Naive thymus-derived CD4-positive, alpha-beta T cell (primary cell): ENCODE data around the gene DIS3L2. TPM values are rescaled to one million over a fixed set of nuclear protein-coding genes. Genes with fewer than 3 reads are reported as not detected.

ENCODE experiments used
- ATAC-seq: fragments of 150-1000 bp; cut with Tn5 transposase; 2 replicates; pipeline ENCODE4 v1.10.0; 2021; ENCODE audit warnings: mild to moderate bottlenecking, moderate library complexity
- CTCF ChIA-PET: fragments of 350-600 bp; sonication (Branson Sonifier 250); formaldehyde crosslinking; loops from one replicate; lab custom pipeline; 2021; ENCODE audit warnings: antibody characterized with exemption; lab: Charles Lee
- POLR2A ChIA-PET: fragments of 350-600 bp; sonication (Branson Sonifier 250); formaldehyde crosslinking; loops from one replicate; lab custom pipeline; 2021; ENCODE audit warnings: antibody characterized with exemption, inconsistent platforms; lab: Charles Lee
- DNase-seq, 9 donors: peaks; one replicate each; pipeline versions ENCODE4 v3.0.0 to v3.0.0-alpha.2; 2020 to 2022; ENCODE audit warnings: mixed read lengths in 1 of 9
- H3K27ac ChIP-seq: one replicate; pipeline ENCODE4 v1.7.0; 2013; ENCODE audit warnings: mild to moderate bottlenecking, low read depth, low read length, moderate library complexity
- H3K27me3 ChIP-seq, 2 donors: one replicate each; pipeline ENCODE4 v1.7.0; 2013; ENCODE audit warnings: low read length in 2 of 2, mild to moderate bottlenecking in 2 of 2, moderate library complexity in 2 of 2; ENCODE audit not compliant: control insufficient read depth in 2 of 2, insufficient read depth in 2 of 2
- H3K36me3 ChIP-seq, 3 experiments: 1 replicate in 2 of 3; 2 replicates in 1 of 3; pipeline ENCODE4 v1.7.0; 2013; ENCODE audit warnings: low read length in 3 of 3, mild to moderate bottlenecking in 3 of 3, moderate library complexity in 1 of 3; ENCODE audit not compliant: insufficient read depth in 3 of 3, control insufficient read depth in 2 of 3
- H3K4me1 ChIP-seq, 2 donors: one replicate each; pipeline ENCODE4 v1.7.0; 2013; ENCODE audit warnings: low read length in 2 of 2, mild to moderate bottlenecking in 2 of 2, moderate library complexity in 1 of 2; ENCODE audit not compliant: control insufficient read depth in 2 of 2, insufficient read depth in 2 of 2
- H3K4me3 ChIP-seq: 2 replicates; pipeline ENCODE4 v1.7.0; 2013; ENCODE audit warnings: mild to moderate bottlenecking, low read length
- H3K9me3 ChIP-seq, 3 experiments: 1 replicate in 2 of 3; 2 replicates in 1 of 3; pipeline ENCODE4 v1.7.0; 2013; ENCODE audit warnings: low read length in 3 of 3; ENCODE audit not compliant: control insufficient read depth in 2 of 3
- H3K27ac Mint-ChIP-seq, 9 donors: one replicate each; pipeline ENCODE4 v1.8.0; 2020 to 2022; ENCODE audit warnings: mixed read lengths in 9 of 9, mild to moderate bottlenecking in 8 of 9, moderate library complexity in 5 of 9, inconsistent platforms in 2 of 9
- H3K27me3 Mint-ChIP-seq, 5 donors: one replicate each; pipeline ENCODE4 v1.8.0; 2021 to 2022; ENCODE audit warnings: mixed read lengths in 5 of 5, mild to moderate bottlenecking in 1 of 5
- H3K36me3 Mint-ChIP-seq, 5 donors: one replicate each; pipeline ENCODE4 v1.8.0; 2020 to 2022; ENCODE audit warnings: mixed read lengths in 5 of 5, mild to moderate bottlenecking in 3 of 5, inconsistent platforms in 1 of 5
- H3K4me1 Mint-ChIP-seq, 7 donors: one replicate each; pipeline ENCODE4 v1.8.0; 2020 to 2022; ENCODE audit warnings: mixed read lengths in 7 of 7, mild to moderate bottlenecking in 3 of 7, inconsistent platforms in 1 of 7
- H3K4me3 Mint-ChIP-seq, 10 donors: one replicate each; pipeline ENCODE4 v1.8.0; 2020 to 2022; ENCODE audit warnings: mild to moderate bottlenecking in 10 of 10, mixed read lengths in 10 of 10, moderate library complexity in 6 of 10, inconsistent platforms in 2 of 10
- H3K9me3 Mint-ChIP-seq, 11 donors: one replicate each; pipeline ENCODE4 v1.8.0; 2020 to 2022; ENCODE audit warnings: mixed read lengths in 11 of 11, mild to moderate bottlenecking in 4 of 11, inconsistent platforms in 1 of 11, moderate library complexity in 1 of 11
- intact Hi-C, 2 donors: fragments of 100-400 bp; cut with micrococcal nuclease; formaldehyde crosslinking; loops; one replicate each; pipeline ENCODE4 v1.15.1; 2023
- polyA plus RNA-seq, 2 donors: library from polyadenylated mRNA; unstranded; fragments of 300-500 nt; fragmentation: Illumina TruSeq; gene quantifications; one replicate each; pipeline ENCODE4 v1.2.3, GENCODE V29; 2021
- total RNA-seq, 6 experiments: library from RNA in 5 of 6; stranded (reverse) in 5 of 6; gene quantifications; 1 replicate in 5 of 6; 2 replicates in 1 of 6; pipeline ENCODE4 v1.2.3 and lab custom pipeline; 2021 to 2026

The DIS3L2 gene
- total and polyA plus RNA-seq, 7 experiments from 2014 or later = 17.9 to 78.4 (median 59.7) TPM

DNA sequence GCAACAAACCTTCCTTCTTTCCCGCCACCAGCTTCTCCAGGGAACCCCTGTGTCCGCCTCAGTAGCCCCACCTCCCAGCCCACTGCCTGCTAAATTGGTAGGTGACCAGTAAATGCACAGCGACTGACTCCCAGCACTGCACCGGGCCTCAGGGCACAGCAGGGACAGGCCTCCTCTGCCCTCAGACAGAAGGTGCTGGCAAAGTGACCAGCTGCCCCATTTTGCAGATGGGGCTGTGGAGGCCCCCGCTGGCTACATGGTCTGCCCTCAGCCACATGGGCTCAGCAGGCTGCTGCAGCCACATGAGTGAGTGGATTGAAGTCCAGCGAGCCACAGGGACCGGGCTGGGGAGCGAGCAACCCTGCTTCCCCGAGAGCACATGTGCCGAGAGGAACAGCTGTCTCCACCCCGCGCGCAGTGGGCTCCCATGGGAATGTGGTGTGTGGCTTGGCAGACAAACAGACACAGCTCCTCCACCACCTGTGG, 27.6 kb upstream of the DIS3L2 start:
- H3K4me1 Mint-ChIP-seq = no peaks in the 10 kb centered on the region
- ChIA-PET POLR2A (no interaction called here), CTCF (interaction anchor here (0.6 kb wide), 1 partner anchor 16 kb away, joined by 3 read pairs; no protein-coding TSS in a partner anchor)

DNA sequence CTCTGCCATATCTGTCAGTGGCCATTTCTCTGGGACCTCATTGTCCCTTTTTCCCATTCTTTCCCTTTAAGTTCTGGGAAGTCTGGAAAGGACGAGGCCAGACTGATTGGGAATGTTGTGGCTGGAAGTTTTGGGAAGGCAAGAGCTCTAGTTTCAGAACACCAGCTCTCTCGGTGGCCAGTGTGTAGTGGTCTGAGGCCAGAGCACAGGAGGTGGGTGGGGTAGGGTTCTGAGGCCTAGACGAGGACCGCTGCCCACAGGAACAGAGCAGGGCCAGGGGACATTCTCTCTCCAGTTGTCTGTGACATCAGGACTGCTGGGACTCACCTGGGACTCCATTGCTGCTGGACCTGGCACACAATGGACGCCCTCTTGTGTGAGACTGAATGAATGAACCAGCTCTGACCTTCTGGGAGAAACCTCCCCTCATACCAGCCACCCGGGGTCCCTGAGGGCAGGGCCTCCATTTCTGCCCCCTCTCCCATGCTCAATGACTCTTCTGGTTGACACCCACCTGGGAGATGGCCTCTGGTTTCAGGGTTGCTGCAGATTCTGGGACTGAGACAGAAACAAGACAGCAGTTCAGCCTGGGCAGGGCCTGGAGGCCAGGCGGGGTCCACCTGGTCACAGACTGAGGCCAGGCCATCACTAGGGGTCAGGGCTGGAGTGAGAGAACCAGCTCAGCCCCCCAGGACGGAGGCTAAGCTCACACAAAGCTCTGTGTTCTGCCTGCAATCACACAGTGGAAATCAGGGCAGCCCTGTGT, 26.9 kb upstream of the DIS3L2 start:
- Mint-ChIP-seq H3K36me3 (no peaks in the 10 kb centered on the region), H3K27ac (no peak overlapping the region), H3K27me3 (peaks cover 0 to 9% (median 0%) of the 10 kb centered on the region in 5 donors), H3K4me3 (no peak overlapping the region), H3K9me3 (no peaks in the 10 kb centered on the region), H3K4me1 (no peaks in the 10 kb centered on the region)
- Histone ChIP-seq H3K9me3 (no peaks in the 10 kb centered on the region), H3K4me1 (no peaks in the 10 kb centered on the region), H3K27me3 (no peaks in the 10 kb centered on the region), H3K4me3 (no peak overlapping the region), H3K27ac (no peak overlapping the region), H3K36me3 (no peaks in the 10 kb centered on the region)
- intact Hi-C loops = no loop called here
- POLR2A ChIA-PET = no interaction called here
- DNase-seq (no peak), ATAC-seq (no peak)
- CTCF ChIA-PET = interaction anchor here (0.6 kb wide), 1 partner anchor 17 kb away, joined by 3 read pairs; no protein-coding TSS in a partner anchor

More for the DNA sequence above, 27.6 kb upstream of the DIS3L2 start:
- no peak for ATAC-seq
- Histone ChIP-seq H3K4me3 (no peak overlapping the region), H3K27ac (no peak overlapping the region), H3K4me1 (no peaks in the 10 kb centered on the region), H3K36me3 (no peaks in the 10 kb centered on the region), H3K9me3 (no peaks in the 10 kb centered on the region), H3K27me3 (no peaks in the 10 kb centered on the region)
- H3K27ac Mint-ChIP-seq = no peak overlapping the region
- H3K36me3 Mint-ChIP-seq = no peaks in the 10 kb centered on the region
- H3K27me3 Mint-ChIP-seq = peaks cover 0 to 15% (median 3%) of the 10 kb centered on the region in 5 donors
- no peaks in the 10 kb centered on the region for H3K9me3 Mint-ChIP-seq
- no peak overlapping the region for H3K4me3 Mint-ChIP-seq
- DNase-seq = no peak
- intact Hi-C loops = no loop called here

DNA sequence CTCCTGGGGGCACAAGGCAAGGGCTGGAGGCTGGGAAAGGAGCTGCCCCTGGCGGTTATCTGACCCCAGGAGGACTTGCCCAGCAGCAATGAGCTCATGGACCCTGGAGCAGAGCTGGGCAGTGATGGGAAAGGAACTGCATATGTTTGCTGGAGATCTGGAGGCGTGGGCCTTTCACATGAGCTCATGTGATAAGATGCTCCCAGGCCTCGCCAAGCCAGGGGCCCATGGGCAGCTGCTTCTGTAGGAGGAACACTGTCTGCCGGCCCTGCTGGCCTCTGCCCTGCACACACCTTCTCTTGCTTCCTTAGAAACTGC, 26.3 kb upstream of the DIS3L2 start:
- DNase-seq (no peak), ATAC-seq (no peak)
- Histone ChIP-seq H3K36me3 (no peaks in the 10 kb centered on the region), H3K27ac (no peak overlapping the region), H3K27me3 (no peaks in the 10 kb centered on the region), H3K9me3 (no peaks in the 10 kb centered on the region), H3K4me3 (no peak overlapping the region), H3K4me1 (no peaks in the 10 kb centered on the region)
- Mint-ChIP-seq H3K27ac (no peak overlapping the region), H3K36me3 (no peaks in the 10 kb centered on the region), H3K9me3 (no peaks in the 10 kb centered on the region), H3K4me1 (no peaks in the 10 kb centered on the region), H3K27me3 (peaks cover 0 to 7% (median 0%) of the 10 kb centered on the region in 5 donors), H3K4me3 (no peak overlapping the region)
- intact Hi-C loops = no loop called here
- CTCF ChIA-PET = no interaction called here
- POLR2A ChIA-PET = no interaction called here

DNA sequence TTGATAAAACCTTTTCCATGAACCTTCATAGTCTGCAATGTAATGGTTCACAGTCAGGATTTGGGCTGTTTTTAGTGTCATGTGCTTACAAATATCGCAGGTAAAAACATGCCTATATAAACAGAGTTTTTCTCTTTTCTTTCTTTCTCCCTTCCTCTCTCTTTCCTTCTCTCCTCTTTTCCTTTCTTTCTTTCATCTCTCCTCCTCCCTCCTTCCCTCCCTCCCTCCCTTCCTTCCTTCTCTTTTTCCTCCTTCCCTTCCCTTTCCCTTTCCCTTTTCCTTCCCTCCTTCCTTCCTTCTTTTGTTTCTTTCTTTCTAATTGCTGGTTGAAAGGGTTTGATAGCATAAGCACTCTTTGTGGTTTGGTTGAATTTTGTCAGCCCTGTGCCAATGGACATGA, 25.7 kb upstream of the DIS3L2 start:
- no peaks in the 10 kb centered on the region for H3K27me3 ChIP-seq
- no peak overlapping the region for H3K27ac ChIP-seq
- H3K36me3 ChIP-seq = no peaks in the 10 kb centered on the region
- Mint-ChIP-seq H3K4me1 (no peaks in the 10 kb centered on the region), H3K27me3 (peaks cover 0 to 4% (median 0%) of the 10 kb centered on the region in 5 donors), H3K4me3 (no peak overlapping the region), H3K9me3 (no peaks in the 10 kb centered on the region), H3K36me3 (no peaks in the 10 kb centered on the region), H3K27ac (no peak overlapping the region)
- intact Hi-C loops = no loop called here
- POLR2A ChIA-PET = interaction anchor here (0.5 kb wide), 1 partner anchor 262 kb away, joined by 3 read pairs; no protein-coding TSS in a partner anchor
- no peak for DNase-seq
- H3K4me3 ChIP-seq = no peak overlapping the region
- CTCF ChIA-PET = no interaction called here
- H3K9me3 ChIP-seq = no peaks in the 10 kb centered on the region
- H3K4me1 ChIP-seq = no peaks in the 10 kb centered on the region
- no peak for ATAC-seq

GRCh38 chr2:231936491-231936890, 25.0 kb upstream of the DIS3L2 start:
- peaks cover 0 to 11% (median 3%) of the 10 kb centered on the region in 5 donors for H3K27me3 Mint-ChIP-seq
- no peak for DNase-seq
- no peak for ATAC-seq
- H3K4me3 Mint-ChIP-seq = no peak overlapping the region
- no peaks in the 10 kb centered on the region for H3K27me3 ChIP-seq
- ChIA-PET CTCF (interaction anchor here (0.6 kb wide), 1 partner anchor 12 kb away, joined by 4 read pairs; no protein-coding TSS in a partner anchor), POLR2A (interaction anchor here (0.5 kb wide), 1 partner anchor 262 kb away, joined by 3 read pairs; no protein-coding TSS in a partner anchor)
- no peaks in the 10 kb centered on the region for H3K36me3 ChIP-seq
- no peaks in the 10 kb centered on the region for H3K9me3 ChIP-seq
- H3K36me3 Mint-ChIP-seq = no peaks in the 10 kb centered on the region
- no peak overlapping the region for H3K4me3 ChIP-seq
- no peak overlapping the region for H3K27ac ChIP-seq
- H3K4me1 Mint-ChIP-seq = no peaks in the 10 kb centered on the region
- no peaks in the 10 kb centered on the region for H3K9me3 Mint-ChIP-seq
- H3K4me1 ChIP-seq = no peaks in the 10 kb centered on the region
- intact Hi-C loops = no loop called here
- H3K27ac Mint-ChIP-seq = no peak overlapping the region

DNA sequence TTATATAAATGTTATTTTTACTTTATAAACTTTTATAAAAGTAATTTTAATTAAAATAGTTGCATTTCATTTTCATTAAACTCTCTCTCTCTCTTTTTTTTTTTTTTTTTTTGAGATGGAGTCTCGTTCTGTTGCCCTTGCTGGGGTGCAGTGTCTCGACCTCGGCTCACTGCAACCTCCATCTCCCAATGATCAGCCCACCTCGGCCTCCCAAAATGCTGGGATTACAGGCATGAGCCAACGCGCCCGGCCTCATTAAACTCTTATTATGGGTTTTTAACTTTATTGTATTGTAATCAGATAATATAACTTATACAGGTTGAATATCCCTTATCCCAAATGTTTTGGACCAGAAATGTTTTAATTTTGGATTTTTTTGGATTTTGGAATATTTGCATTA, 24.5 kb upstream of the DIS3L2 start:
- Histone ChIP-seq H3K9me3 (no peaks in the 10 kb centered on the region), H3K36me3 (no peaks in the 10 kb centered on the region), H3K27me3 (no peaks in the 10 kb centered on the region), H3K27ac (no peak overlapping the region), H3K4me3 (no peak overlapping the region), H3K4me1 (no peaks in the 10 kb centered on the region)
- H3K4me3 Mint-ChIP-seq = no peak overlapping the region
- ATAC-seq (no peak), DNase-seq (no peak)
- no peaks in the 10 kb centered on the region for H3K36me3 Mint-ChIP-seq
- ChIA-PET CTCF (interaction anchor here (0.6 kb wide), 1 partner anchor 11 kb away, joined by 4 read pairs; no protein-coding TSS in a partner anchor), POLR2A (no interaction called here)
- no peaks in the 10 kb centered on the region for H3K9me3 Mint-ChIP-seq
- intact Hi-C loops = no loop called here
- no peaks in the 10 kb centered on the region for H3K4me1 Mint-ChIP-seq
- H3K27me3 Mint-ChIP-seq = peaks cover 0 to 13% (median 3%) of the 10 kb centered on the region in 5 donors
- H3K27ac Mint-ChIP-seq = no peak overlapping the region

DNA sequence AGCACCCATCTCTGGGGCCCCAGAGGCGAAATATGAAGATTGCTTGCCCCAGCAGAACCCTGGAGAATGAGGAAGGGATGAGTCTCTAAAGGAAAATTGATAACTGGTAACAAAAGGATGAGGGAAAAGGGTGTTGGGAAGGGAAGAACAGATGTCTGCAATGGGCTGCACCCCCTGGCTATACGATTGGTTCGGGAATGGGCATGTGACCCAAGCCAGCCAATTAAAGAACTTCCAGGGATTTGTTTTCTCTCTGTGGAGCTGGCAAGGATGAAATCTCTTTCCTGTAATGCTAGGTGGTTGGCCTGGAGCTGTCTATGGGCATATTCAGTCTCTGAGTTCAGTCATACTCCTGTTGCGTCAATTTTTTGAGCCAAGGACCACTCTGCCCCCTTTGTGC, 22.5 kb upstream of the DIS3L2 start:
- DNase-seq (no peak), ATAC-seq (no peak)
- peaks cover 0 to 13% (median 4%) of the 10 kb centered on the region in 5 donors for H3K27me3 Mint-ChIP-seq
- no peak overlapping the region for H3K27ac Mint-ChIP-seq
- no peaks in the 10 kb centered on the region for H3K9me3 Mint-ChIP-seq
- Histone ChIP-seq H3K9me3 (no peaks in the 10 kb centered on the region), H3K36me3 (no peaks in the 10 kb centered on the region), H3K4me3 (no peak overlapping the region), H3K4me1 (no peaks in the 10 kb centered on the region), H3K27me3 (no peaks in the 10 kb centered on the region), H3K27ac (no peak overlapping the region)
- H3K4me3 Mint-ChIP-seq = no peak overlapping the region
- no peaks in the 10 kb centered on the region for H3K36me3 Mint-ChIP-seq
- intact Hi-C loops = no loop called here
- POLR2A ChIA-PET = no interaction called here
- no peaks in the 10 kb centered on the region for H3K4me1 Mint-ChIP-seq
- CTCF ChIA-PET = no interaction called here
